ENCODE data around the gene ICAM5.

GRCh38 chr19:10317857-10318462, 28.2 kb downstream of the ICAM5 start:
- TF ChIP-seq, protein P1, sequence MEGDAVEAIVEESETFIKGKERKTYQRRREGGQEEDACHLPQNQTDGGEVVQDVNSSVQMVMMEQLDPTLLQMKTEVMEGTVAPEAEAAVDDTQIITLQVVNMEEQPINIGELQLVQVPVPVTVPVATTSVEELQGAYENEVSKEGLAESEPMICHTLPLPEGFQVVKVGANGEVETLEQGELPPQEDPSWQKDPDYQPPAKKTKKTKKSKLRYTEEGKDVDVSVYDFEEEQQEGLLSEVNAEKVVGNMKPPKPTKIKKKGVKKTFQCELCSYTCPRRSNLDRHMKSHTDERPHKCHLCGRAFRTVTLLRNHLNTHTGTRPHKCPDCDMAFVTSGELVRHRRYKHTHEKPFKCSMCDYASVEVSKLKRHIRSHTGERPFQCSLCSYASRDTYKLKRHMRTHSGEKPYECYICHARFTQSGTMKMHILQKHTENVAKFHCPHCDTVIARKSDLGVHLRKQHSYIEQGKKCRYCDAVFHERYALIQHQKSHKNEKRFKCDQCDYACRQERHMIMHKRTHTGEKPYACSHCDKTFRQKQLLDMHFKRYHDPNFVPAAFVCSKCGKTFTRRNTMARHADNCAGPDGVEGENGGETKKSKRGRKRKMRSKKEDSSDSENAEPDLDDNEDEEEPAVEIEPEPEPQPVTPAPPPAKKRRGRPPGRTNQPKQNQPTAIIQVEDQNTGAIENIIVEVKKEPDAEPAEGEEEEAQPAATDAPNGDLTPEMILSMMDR (conservative IDR thresholded peaks at IDR 0.05), result no peak
- no peak for TF ChIP-seq EZH2 (IDR thresholded peaks at IDR 0.05; ENCODE audit: low read depth)

Measured in PC-9 (cell line).